Stimulated activated naive CD4-positive, alpha-beta T cell (primary cell): ENCODE data around the gene CXCL11.
"Not testable (repeated sequence)": the region's sequence is repeated elsewhere in the genome, so short reads cannot be mapped to it uniquely, and the experiment has no call there.

Experiments used
- DNase-seq, 6 experiments: peaks; one replicate each; lab custom pipeline; 2025; lab: John Stamatoyannopoulos, UW

Gene CXCL11

DNA sequence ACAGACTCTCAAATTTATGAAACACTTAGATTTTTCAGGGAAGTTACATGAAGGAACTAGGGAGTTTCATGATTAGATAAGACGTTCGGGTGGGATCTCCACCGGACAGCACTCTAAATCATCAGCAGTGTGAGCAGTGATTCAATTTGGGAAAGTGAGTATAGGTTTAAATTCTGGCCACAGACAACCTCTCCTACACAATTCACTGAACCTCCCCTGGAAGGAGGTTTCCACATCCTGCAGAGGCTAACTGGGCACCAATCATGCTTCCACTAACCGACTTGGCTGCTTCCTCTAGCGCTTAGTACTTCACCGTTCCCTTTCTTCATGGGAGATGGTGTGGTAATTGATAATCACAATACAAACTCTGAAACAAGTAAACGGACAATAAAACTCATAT is 34.2 kb downstream of the CXCL11 start:
- DNase-seq = no peak

DNA sequence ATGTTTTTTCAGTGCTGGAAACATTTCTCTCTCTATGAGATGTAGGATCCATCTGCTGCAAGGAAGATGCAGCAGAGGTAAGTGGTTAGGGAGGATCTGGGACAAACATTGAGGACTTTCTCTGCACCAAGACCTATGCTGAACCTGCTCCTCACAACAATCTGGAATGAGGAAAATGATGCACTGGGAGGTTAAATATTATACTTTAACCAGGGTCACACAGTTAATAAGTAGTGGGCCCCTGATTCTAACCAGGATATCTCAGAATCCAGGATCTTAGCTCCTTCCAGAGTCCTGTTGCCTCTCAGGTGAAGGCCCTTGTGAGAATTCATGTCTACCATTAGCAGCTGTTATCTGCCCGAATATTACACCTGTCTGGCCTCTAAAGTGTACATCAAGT is 35.6 kb downstream of the CXCL11 start:
- DNase-seq = no peak

DNA sequence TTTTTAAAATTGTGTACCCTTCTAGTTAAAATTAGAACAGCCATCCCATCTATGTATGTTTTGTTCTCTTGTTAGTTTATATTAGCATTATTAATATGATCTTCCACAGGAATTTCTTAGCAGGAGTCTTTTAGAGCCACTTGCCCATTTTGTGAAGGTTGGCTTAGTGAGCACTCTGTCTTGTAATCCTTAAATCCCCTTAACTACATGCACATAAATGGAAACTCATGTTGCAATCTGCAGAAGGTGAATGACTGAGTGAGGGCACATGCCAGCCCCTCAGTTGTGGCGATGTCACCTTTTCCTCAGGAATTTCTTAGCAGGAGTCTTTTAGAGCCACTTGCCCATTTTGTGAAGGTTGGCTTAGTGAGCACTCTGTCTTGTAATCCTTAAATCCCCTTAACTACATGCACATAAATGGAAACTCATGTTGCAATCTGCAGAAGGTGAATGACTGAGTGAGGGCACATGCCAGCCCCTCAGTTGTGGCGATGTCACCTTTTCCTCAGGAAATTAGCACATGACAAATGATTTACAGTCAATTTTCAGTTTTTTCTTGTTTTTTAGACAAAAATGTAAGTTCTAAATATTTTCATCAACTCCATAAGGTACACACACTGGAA is 37.2 kb downstream of the CXCL11 start:
- not testable (repeated sequence) for DNase-seq

DNA sequence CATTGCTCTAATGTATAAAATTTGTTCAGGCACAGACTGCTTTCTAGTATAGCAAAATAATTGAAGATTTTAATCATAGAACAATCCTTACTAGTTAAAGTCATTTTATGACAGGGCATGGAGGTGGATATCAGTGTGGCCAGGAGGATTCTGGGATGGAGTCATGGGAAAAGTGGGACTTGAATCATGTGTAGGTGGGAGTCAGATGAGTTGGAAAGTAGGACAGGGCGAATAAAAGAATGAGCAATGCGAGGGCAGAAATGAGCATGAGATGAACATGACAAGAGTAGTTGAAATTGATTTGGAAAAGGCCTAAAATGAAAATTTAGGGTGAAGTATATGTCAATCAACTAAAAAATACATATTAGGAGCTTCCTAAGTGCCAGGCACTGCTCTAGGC is 37.9 kb downstream of the CXCL11 start:
- DNase-seq = no peak

DNA sequence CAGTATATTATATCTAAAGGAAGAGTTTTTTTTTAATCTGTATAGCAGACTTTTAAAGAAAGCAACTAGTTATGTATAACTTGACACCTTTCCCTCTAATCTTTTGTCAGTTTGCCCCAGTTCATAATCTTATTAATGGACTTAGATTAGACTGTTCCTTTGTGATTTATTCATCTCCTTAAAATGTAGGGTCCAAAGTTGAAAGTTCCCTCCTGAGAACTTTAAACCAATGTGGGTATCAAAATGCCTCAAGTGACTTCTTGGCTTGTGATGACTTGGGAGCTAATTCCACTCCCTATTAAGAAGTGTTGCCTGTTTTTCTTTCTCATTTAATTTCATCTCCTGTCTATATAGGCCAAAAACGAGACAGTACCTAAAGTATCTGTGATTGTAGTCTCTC is 38.8 kb downstream of the CXCL11 start:
- no peak for DNase-seq

DNA sequence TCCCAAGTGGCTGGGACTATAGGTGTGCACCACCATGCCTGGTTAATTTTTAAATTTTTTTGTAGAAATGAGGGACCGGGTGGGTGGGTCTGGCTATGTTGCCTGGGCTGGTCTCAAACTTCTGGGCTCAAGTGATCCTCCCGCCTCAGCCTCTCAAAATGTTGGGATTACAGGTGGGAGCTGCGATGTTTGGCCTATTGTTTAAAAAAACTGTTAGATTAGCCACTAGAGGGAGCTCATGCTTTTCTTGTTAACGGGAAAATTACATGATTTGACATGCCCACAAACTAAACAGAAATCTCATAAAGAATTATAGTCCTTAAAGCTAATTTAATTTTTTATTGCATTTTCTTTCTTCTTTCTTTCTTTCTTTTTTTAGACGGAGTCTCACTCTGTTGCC is 40.1 kb downstream of the CXCL11 start:
- DNase-seq = peak in 4 of 6 experiments; percentile 12 to 66 (median 42)

DNA sequence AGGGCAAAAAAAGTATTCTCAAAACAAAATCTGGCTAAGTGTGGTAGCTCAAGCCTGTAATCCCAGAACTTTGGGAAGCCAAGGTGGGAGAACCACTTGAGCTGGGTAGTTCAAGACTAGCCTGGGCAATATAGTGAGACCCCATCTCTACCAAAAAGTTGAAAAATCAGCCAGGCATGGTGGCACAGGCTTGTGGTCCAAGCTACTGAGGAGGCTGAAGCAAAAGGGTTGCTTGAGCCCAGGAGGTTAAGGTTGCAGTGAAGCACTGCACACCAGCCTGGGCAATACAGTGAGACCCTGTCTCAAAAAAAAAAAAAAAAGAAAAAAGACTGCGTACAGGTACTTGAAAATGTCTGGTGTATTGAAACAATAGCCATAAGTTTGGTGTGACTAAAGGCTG is 43.4 kb downstream of the CXCL11 start:
- no peak for DNase-seq

DNA sequence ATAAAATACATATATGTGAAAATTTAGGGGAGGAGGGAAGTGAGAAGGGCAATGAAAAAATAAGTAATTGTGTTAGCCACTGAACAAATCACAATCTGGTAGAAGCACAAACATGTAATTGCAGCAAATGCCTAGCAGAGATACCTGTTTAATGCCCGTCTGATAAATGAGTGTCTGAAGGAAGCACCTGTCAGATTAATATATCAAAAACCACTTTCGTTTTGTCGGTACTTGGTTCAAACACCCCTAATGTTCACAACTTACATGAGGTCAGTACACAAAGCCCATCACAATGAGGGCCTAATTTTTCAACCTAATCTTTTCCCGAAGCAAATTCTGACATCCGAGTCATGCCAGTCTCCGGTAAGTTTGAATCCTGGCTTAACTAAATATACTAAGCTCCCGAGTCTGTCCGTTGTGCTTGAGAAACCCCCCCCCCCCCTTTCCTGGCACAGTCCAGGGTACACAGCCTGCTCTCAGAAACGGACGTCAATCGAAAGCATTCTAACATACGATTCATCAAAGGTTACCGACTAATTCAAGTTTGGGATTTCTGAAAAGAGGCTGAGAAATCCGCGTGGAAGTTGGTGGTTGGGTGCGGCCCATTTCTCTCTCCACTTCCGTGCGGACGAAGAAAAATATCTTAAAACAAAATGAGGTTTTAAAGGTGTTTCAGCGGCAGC is 45.9 kb downstream of the CXCL11 start:
- DNase-seq = no peak

DNA sequence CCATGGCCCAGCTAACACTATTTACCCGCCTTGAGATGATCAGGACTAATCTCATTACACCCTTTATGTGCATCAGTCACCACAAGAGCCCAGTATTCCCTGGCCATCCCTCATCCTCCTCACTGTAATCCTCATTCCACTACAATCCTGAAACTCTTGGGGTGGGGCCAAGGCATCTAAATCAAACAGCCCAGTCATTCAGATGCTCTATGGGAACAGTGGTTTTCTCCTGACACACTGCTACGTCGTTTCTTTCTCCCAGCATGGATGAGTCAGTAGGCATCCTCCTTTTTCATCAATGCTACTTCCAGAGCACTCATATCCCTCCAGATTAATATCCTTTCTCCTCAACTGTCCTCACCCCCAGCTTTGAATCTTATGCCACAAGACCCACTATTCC is 50.8 kb downstream of the CXCL11 start:
- no peak for DNase-seq
